Keratinocyte (primary cell): ENCODE results near the gene ACAN. TPM values are rescaled to one million over a fixed set of nuclear protein-coding genes. Genes with fewer than 3 reads are reported as not detected.

Source experiments
- DNase-seq: peaks from one replicate; pipeline ENCODE4 v3.0.0-alpha.2; 2011; ENCODE audit warnings: low read depth, missing footprints, low spot score
- FAIRE-seq: peaks from 2 replicates; lab custom pipeline; 2011; peaks lifted over from hg19 to GRCh38; lab: Jason Lieb, UNC
- H2AFZ ChIP-seq: 2 replicates; pipeline ENCODE4 v1.6.0; 2012; ENCODE audit warnings: low read length, control low read depth, inconsistent platforms; ENCODE audit not compliant: control insufficient read depth
- H3K27ac ChIP-seq: 2 replicates; pipeline ENCODE4 v1.5.1; 2011; ENCODE audit warnings: low read length; ENCODE audit not compliant: control insufficient read depth, insufficient read depth
- H3K27me3 ChIP-seq: 3 replicates; pipeline ENCODE4 v1.6.0; 2011; ENCODE audit warnings: low read length; ENCODE audit not compliant: control insufficient read depth, insufficient read depth; ENCODE audit errors: extremely low read depth
- H3K36me3 ChIP-seq, 2 experiments: 2 replicates in 1 of 2; 3 replicates in 1 of 2; pipeline ENCODE4 v1.5.1; 2011; ENCODE audit warnings: low read length in 2 of 2, mild to moderate bottlenecking in 1 of 2; ENCODE audit not compliant: control insufficient read depth in 2 of 2, insufficient read depth in 2 of 2; ENCODE audit errors: extremely low read depth in 1 of 2
- H3K4me1 ChIP-seq: 3 replicates; pipeline ENCODE4 v1.5.1; 2011; ENCODE audit warnings: low read length; ENCODE audit not compliant: control insufficient read depth, insufficient read depth; ENCODE audit errors: extremely low read depth
- H3K4me2 ChIP-seq: 3 replicates; pipeline ENCODE4 v1.6.0; 2011; ENCODE audit warnings: low read depth, low read length; ENCODE audit not compliant: control insufficient read depth, insufficient read depth; ENCODE audit errors: extremely low read depth
- H3K4me3 ChIP-seq, 3 experiments: fragments of 200-600 bp in 1 of 3; sonication (generic) in 1 of 3; 2 replicates in 2 of 3; 3 replicates in 1 of 3; pipeline ENCODE4 v1.5.1; 2011 to 2016; ENCODE audit warnings: low read length in 3 of 3, mild to moderate bottlenecking in 3 of 3, control low read depth in 2 of 3, inconsistent platforms in 1 of 3, low read depth in 1 of 3, mixed read lengths in 1 of 3, mixed run types in 1 of 3, moderate library complexity in 1 of 3; ENCODE audit not compliant: control insufficient read depth in 2 of 3, insufficient read depth in 2 of 3; ENCODE audit errors: extremely low read depth in 1 of 3
- H3K79me2 ChIP-seq: 2 replicates; pipeline ENCODE4 v1.6.0; 2012; ENCODE audit warnings: low read length; ENCODE audit not compliant: control insufficient read depth, insufficient read depth
- H3K9ac ChIP-seq: 3 replicates; pipeline ENCODE4 v1.6.0; 2011; ENCODE audit warnings: low read length; ENCODE audit not compliant: control insufficient read depth, insufficient read depth; ENCODE audit errors: extremely low read depth
- H3K9me1 ChIP-seq: 3 replicates; pipeline ENCODE4 v1.6.0; 2011; ENCODE audit warnings: low read length; ENCODE audit not compliant: control insufficient read depth, insufficient read depth; ENCODE audit errors: extremely low read depth
- H3K9me3 ChIP-seq: 2 replicates; pipeline ENCODE4 v1.5.1; 2012; ENCODE audit warnings: low read depth, low read length; ENCODE audit not compliant: control insufficient read depth
- H4K20me1 ChIP-seq: 3 replicates; pipeline ENCODE4 v1.6.0; 2011; ENCODE audit warnings: low read length; ENCODE audit not compliant: control insufficient read depth, insufficient read depth; ENCODE audit errors: extremely low read depth
- EZH2 ChIP-seq: IDR thresholded peaks from one replicate; pipeline ENCODE4 v1.6.1; 2012; ENCODE audit warnings: inconsistent platforms, mild to moderate bottlenecking, low read length, moderate library complexity
- dilution Hi-C: fragments of 300-500 bp; cut with MboI; formaldehyde crosslinking; loops from one replicate; pipeline ENCODE4 v1.7.0; 2020; ENCODE audit warnings: low sequenced_read_pairs; ENCODE audit not compliant: extremely low pct_ligation_motif_present
- polyA plus RNA-seq, 5 experiments: library from polyadenylated mRNA; depleted of rRNA in 3 of 5; stranded (reverse) in 3 of 5; stranded (forward) in 1 of 5; unstranded in 1 of 5; fragments of >200 nt; gene quantifications; 1 replicate in 1 of 5; 2 replicates in 3 of 5; 3 replicates in 1 of 5; pipeline versions ENCODE4 v1.2.1 to v1.2.3, GENCODE V29; 2011 to 2012; ENCODE audit warnings: missing spikeins in 2 of 5, low read depth in 1 of 5, low replicate concordance in 1 of 5
- TF ChIP-seq, protein P1 (sequence below), 3 experiments: IDR thresholded peaks in 1 of 3; conservative IDR thresholded peaks in 1 of 3; optimal IDR thresholded peaks in 1 of 3; 2 replicates in 2 of 3; 3 replicates in 1 of 3; pipeline versions ENCODE3 to v1.5.1; 2011; ENCODE audit warnings: low read length in 3 of 3, mild to moderate bottlenecking in 3 of 3, moderate library complexity in 2 of 3, control low read depth in 1 of 3, inconsistent platforms in 1 of 3; ENCODE audit not compliant: insufficient read depth in 2 of 3; ENCODE audit errors: extremely low read depth in 1 of 3

ACAN gene
- polyA plus RNA-seq, 1 donor (not counting 4 experiments of a cell fraction or from before 2014, with no cell fraction given), result not detected

GRCh38 chr15:88913017-88913849 is 110.0 kb downstream of the ACAN start, which contains the start of gene MFGE8:
Gene MFGE8, minus strand, starts transcription at chr15:88913379. Its CDS starts 60 bp downstream, at chr15:88913319.
- Histone ChIP-seq H3K36me3 (peaks cover 4 to 10% of the 10 kb centered on the region in 2 experiments), H4K20me1 (no peaks in the 10 kb centered on the region), H3K4me1 (peaks cover 22% of the 10 kb centered on the region), H3K4me3 (peak within 1 kb of the TSS; percentile 56 to 85 (median 72)), H3K9me1 (no peaks in the 10 kb centered on the region), H3K4me2 (peak within 1 kb of the TSS; percentile 89), H3K9me3 (no peaks in the 10 kb centered on the region), H3K9ac (peak within 1 kb of the TSS; percentile 75), H3K27me3 (no peaks in the 10 kb centered on the region), H3K79me2 (no peaks in the 10 kb centered on the region), H2AFZ (peak within 1 kb of the TSS; percentile 79), H3K27ac (peak within 1 kb of the TSS; percentile 82)
- DNase-seq, result peak; percentile 46
- TF ChIP-seq EZH2, result no peak
- TF ChIP-seq, protein P1, sequence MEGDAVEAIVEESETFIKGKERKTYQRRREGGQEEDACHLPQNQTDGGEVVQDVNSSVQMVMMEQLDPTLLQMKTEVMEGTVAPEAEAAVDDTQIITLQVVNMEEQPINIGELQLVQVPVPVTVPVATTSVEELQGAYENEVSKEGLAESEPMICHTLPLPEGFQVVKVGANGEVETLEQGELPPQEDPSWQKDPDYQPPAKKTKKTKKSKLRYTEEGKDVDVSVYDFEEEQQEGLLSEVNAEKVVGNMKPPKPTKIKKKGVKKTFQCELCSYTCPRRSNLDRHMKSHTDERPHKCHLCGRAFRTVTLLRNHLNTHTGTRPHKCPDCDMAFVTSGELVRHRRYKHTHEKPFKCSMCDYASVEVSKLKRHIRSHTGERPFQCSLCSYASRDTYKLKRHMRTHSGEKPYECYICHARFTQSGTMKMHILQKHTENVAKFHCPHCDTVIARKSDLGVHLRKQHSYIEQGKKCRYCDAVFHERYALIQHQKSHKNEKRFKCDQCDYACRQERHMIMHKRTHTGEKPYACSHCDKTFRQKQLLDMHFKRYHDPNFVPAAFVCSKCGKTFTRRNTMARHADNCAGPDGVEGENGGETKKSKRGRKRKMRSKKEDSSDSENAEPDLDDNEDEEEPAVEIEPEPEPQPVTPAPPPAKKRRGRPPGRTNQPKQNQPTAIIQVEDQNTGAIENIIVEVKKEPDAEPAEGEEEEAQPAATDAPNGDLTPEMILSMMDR (optimal IDR thresholded peaks at IDR 0.05 in 1 of 3, IDR thresholded peaks at IDR 0.05 in 1 of 3, conservative IDR thresholded peaks at IDR 0.05 in 1 of 3; ENCODE audit: extremely low read depth in 1 of 3, insufficient read depth in 2 of 3, low read length in 3 of 3), result peak in 1 of 3 experiments; percentile 4
- dilution Hi-C loops, result no loop called here
- peak; percentile 80 for FAIRE-seq

- Histone ChIP-seq H3K79me2 (no peaks in the 10 kb centered on the region), H3K27me3 (no peaks in the 10 kb centered on the region), H3K4me2 (peak overlapping the region; percentile 89), H4K20me1 (no peaks in the 10 kb centered on the region), H3K4me1 (peaks cover 26% of the 10 kb centered on the region), H3K9me1 (no peaks in the 10 kb centered on the region), H3K9ac (peak overlapping the region; percentile 75), H3K36me3 (peaks cover 4 to 6% of the 10 kb centered on the region in 2 experiments), H3K4me3 (peak overlapping the region in 1 of 3 experiments; percentile 72), H2AFZ (no peak overlapping the region), H3K9me3 (no peaks in the 10 kb centered on the region), H3K27ac (peak overlapping the region; percentile 82)
- dilution Hi-C loops, result no loop called here
- peak; percentile 34 for FAIRE-seq
- TF ChIP-seq, protein P1 (optimal IDR thresholded peaks at IDR 0.05 in 1 of 3, IDR thresholded peaks at IDR 0.05 in 1 of 3, conservative IDR thresholded peaks at IDR 0.05 in 1 of 3; ENCODE audit: extremely low read depth in 1 of 3, insufficient read depth in 2 of 3, low read length in 3 of 3), result no peak
- no peak for TF ChIP-seq EZH2
- no peak for DNase-seq
These were observed 110.6 kb downstream of the ACAN start for GRCh38 chr15:88913850-88914169.
